Epithelial cell of prostate (primary cell): Measurements from ENCODE around the gene EXO5.
"Not testable (repeated sequence)": the region's sequence is repeated elsewhere in the genome, so short reads cannot be mapped to it uniquely, and the experiment has no call there.

Source experiments
- DNase-seq: peaks from one replicate; pipeline ENCODE4 v3.0.0-alpha.2; 2011; ENCODE audit warnings: low read depth, low spot score
- H3K27ac ChIP-seq: fragments of 450-650 bp; 2 replicates; pipeline ENCODE4 v1.5.1; 2017; ENCODE audit warnings: mild to moderate bottlenecking

The EXO5 gene

GRCh38 chr1:40546957-40547356, 38.4 kb downstream of the EXO5 start:
- H3K27ac ChIP-seq = no peak overlapping the region
- DNase-seq = no peak

- no peak overlapping the region for H3K27ac ChIP-seq
- DNase-seq = no peak
Measured at GRCh38 chr1:40553017-40553416, 44.5 kb downstream of the EXO5 start.

GRCh38 chr1:40554807-40555206, 46.2 kb downstream of the EXO5 start:
- not testable (repeated sequence) for H3K27ac ChIP-seq

GRCh38 chr1:40556121-40556520, 47.6 kb downstream of the EXO5 start:
- H3K27ac ChIP-seq = no peak overlapping the region
- no peak for DNase-seq

More at GRCh38 chr1:40554807-40555206, 46.2 kb downstream of the EXO5 start:
- not testable (repeated sequence) for DNase-seq

GRCh38 chr1:40558241-40558640, 49.7 kb downstream of the EXO5 start:
- not testable (repeated sequence) for DNase-seq, H3K27ac ChIP-seq

- no peak overlapping the region for H3K27ac ChIP-seq
- no peak for DNase-seq
Measured at GRCh38 chr1:40562185-40562584, 53.6 kb downstream of the EXO5 start.

- H3K27ac ChIP-seq = no peak overlapping the region
- DNase-seq = no peak
Measured at GRCh38 chr1:40563266-40563665, 54.7 kb downstream of the EXO5 start.

GRCh38 chr1:40564506-40564905, 55.9 kb downstream of the EXO5 start:
- DNase-seq = no peak

GRCh38 chr1:40564913-40565312, 56.3 kb downstream of the EXO5 start:
- H3K27ac ChIP-seq = no peak overlapping the region
- DNase-seq = no peak

More at GRCh38 chr1:40564506-40564905, 55.9 kb downstream of the EXO5 start:
- no peak overlapping the region for H3K27ac ChIP-seq
